Measurements from ENCODE around the gene CAP1. TPM values are rescaled to one million over a fixed set of nuclear protein-coding genes. Genes with fewer than 3 reads are reported as not detected.
A peak's percentile ranks its signal among the peaks of the same experiment; 100 is the strongest.
"Not testable (repeated sequence)": the region's sequence is repeated elsewhere in the genome, so short reads cannot be mapped to it uniquely, and the experiment has no call there.

Gene CAP1
- total RNA-seq, 2 donors from 2014 or later, result 128 to 187 TPM

GRCh38 chr1:40030528-40031135 is 9.9 kb upstream of the CAP1 start:
- Histone ChIP-seq H3K27ac (no peak overlapping the region), H3K4me3 (no peak overlapping the region), H3K4me1 (replicated peaks) (no peaks in the 10 kb centered on the region), H3K27me3 (replicated peaks; ENCODE audit: insufficient read depth) (no peaks in the 10 kb centered on the region), H3K36me3 (no peaks in the 10 kb centered on the region), H3K9me3 (no peaks in the 10 kb centered on the region)
- no peak for DNase-seq (ENCODE audit: low spot score)
- intact Hi-C loops (cut with DNase I), result no loop called here
- TF ChIP-seq POLR2A (IDR thresholded peaks at IDR 0.05) (no peak), POLR2AphosphoS5 (IDR thresholded peaks at IDR 0.05) (no peak), CTCF (IDR thresholded peaks at IDR 0.05) (no peak)
- 27% methylated on average over 3 of the region's 3 CpGs for WGBS

DNA sequence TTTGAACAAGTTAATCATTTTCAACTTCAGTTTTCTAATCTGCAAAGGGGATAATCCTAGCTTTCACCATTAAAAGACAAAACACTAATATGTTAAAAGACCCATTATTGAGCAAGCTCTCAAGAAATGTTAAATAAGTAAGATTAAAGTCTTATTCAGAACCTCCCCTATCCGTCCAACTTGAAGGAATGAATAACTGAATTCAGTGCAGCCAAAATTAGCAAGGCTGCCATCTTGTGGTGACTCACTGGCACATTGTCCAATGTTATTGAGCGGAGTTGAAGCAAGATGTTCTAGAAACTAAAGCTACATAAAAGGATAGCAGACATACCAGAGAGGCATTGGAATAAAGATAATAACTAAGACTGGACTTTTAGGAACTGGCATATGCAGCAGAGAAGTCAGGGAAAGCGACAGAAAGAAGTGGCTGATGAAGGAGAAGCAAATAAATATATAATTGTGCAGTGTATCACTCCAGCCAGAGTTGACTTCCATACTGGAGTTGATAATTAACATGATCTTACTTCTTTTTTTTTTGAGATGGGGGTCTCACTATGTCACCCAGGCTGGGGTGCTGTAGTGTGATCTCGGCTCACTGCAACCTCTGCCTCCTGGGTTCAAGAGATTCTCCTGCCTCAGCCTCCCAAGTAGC is 8.2 kb upstream of the CAP1 start:
- H3K27me3 ChIP-seq (replicated peaks; ENCODE audit: insufficient read depth), result no peaks in the 10 kb centered on the region
- intact Hi-C loops (cut with DNase I), result no loop called here
- no peak overlapping the region for H3K4me3 ChIP-seq
- no peaks in the 10 kb centered on the region for H3K9me3 ChIP-seq
- WGBS, result 41% methylated on average over 4 of the region's 4 CpGs
- no peaks in the 10 kb centered on the region for H3K4me1 ChIP-seq (replicated peaks)
- no peak overlapping the region for H3K27ac ChIP-seq
- TF ChIP-seq CTCF (IDR thresholded peaks at IDR 0.05) (peak; percentile 30 to 71 (median 60)), POLR2A (IDR thresholded peaks at IDR 0.05) (no peak), POLR2AphosphoS5 (IDR thresholded peaks at IDR 0.05) (peak; percentile 58)
- H3K36me3 ChIP-seq, result no peaks in the 10 kb centered on the region
- DNase-seq (ENCODE audit: low spot score), result peak; percentile 41

DNA sequence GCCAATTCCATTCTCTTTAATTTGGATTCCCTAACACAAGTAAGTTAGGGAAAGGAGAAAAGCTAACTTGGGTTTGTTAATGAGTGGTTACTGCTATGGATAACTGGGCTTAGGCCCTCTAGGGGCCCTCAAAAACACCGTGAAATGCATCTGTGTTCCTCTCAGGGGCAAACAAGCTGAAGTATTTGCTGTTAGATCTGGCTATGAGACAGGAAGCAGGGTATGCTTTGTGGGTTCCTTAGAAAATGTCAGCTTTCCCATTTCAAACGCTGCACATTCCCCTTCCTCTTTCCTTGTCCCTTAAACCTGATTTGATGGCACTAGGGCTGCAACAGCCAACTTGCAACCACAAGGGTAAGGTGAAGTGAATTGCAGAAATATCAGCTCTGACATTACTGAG is 5.7 kb upstream of the CAP1 start:
- 41% methylated on average over 2 of the region's 2 CpGs for WGBS
- Histone ChIP-seq H3K9me3 (no peaks in the 10 kb centered on the region), H3K4me1 (replicated peaks) (peaks cover 5% of the 10 kb centered on the region), H3K4me3 (no peak overlapping the region), H3K36me3 (no peaks in the 10 kb centered on the region), H3K27me3 (replicated peaks; ENCODE audit: insufficient read depth) (no peaks in the 10 kb centered on the region), H3K27ac (no peak overlapping the region)
- no peak for DNase-seq (ENCODE audit: low spot score)
- intact Hi-C loops (cut with DNase I), result no loop called here
- TF ChIP-seq POLR2AphosphoS5 (IDR thresholded peaks at IDR 0.05) (no peak), CTCF (IDR thresholded peaks at IDR 0.05) (no peak), POLR2A (IDR thresholded peaks at IDR 0.05) (no peak)

DNA sequence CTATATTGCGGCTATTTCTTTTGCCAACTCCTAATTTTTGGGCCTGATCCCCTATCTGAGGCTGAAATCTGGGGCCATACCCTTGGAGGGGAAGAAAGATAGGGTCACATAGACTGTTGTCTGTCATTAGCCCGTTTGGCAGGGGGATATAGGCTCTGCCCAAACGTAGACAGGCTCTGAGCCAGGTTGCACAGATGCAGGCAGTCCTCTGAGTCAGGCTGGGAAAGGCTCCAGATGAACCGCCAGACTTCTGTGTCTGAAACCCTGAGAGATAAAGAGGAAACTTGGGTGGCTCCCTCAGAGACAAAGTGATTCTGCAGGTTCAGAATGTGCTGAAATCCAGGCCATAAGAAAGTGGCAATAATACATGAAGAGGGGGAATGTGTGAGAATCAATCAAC is 4.0 kb upstream of the CAP1 start:
- H3K36me3 ChIP-seq, result no peaks in the 10 kb centered on the region
- H3K4me1 ChIP-seq (replicated peaks), result peaks cover 7% of the 10 kb centered on the region
- peak overlapping the region; percentile 29 to 58 for H3K27ac ChIP-seq
- intact Hi-C loops (cut with DNase I), result no loop called here
- WGBS, result 3% methylated on average over 4 of the region's 4 CpGs
- peak; percentile 80 for DNase-seq (ENCODE audit: low spot score)
- TF ChIP-seq CTCF (IDR thresholded peaks at IDR 0.05) (no peak), POLR2AphosphoS5 (IDR thresholded peaks at IDR 0.05) (peak; percentile 62)
- H3K4me3 ChIP-seq, result no peak overlapping the region
- H3K9me3 ChIP-seq, result no peaks in the 10 kb centered on the region
- no peaks in the 10 kb centered on the region for H3K27me3 ChIP-seq (replicated peaks; ENCODE audit: insufficient read depth)

GRCh38 chr1:40037254-40037653 is 3.3 kb upstream of the CAP1 start:
- H3K36me3 ChIP-seq; H3K27me3 ChIP-seq (replicated peaks; ENCODE audit: insufficient read depth); H3K4me3 ChIP-seq; H3K9me3 ChIP-seq; intact Hi-C loops (cut with DNase I); DNase-seq (ENCODE audit: low spot score): not testable (repeated sequence)
- 87% methylated on average over 8 of the region's 8 CpGs for whole genome bisulfite sequencing
- peaks cover 13% of the 10 kb centered on the region for H3K4me1 ChIP-seq (replicated peaks)
- H3K27ac ChIP-seq, result peak overlapping the region in 1 of 2 donors; percentile 29
